HTR-8/SVneo (cell line): ENCODE measurements around the gene RAB40B.
"Not testable (repeated sequence)": the region's sequence is repeated elsewhere in the genome, so short reads cannot be mapped to it uniquely, and the experiment has no call there.

Experiments used
- DNase-seq: peaks from one replicate; pipeline ENCODE4 v3.0.0; 2011; ENCODE audit warnings: low spot score, mixed read lengths; ENCODE audit not compliant: insufficient read length
- FAIRE-seq: peaks from 2 replicates; lab custom pipeline; 2011; peaks lifted over from hg19 to GRCh38; lab: Jason Lieb, UNC

The RAB40B gene, protein sequence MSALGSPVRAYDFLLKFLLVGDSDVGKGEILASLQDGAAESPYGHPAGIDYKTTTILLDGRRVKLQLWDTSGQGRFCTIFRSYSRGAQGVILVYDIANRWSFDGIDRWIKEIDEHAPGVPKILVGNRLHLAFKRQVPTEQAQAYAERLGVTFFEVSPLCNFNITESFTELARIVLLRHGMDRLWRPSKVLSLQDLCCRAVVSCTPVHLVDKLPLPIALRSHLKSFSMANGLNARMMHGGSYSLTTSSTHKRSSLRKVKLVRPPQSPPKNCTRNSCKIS

GRCh38 chr17:82698065-82698973, at the start of gene RAB40B:
Gene RAB40B (minus strand): TSS chr17:82698698. CDS start chr17:82698596, 102 bp downstream.
- peak; percentile 99 for DNase-seq
- FAIRE-seq = peak; percentile 98

GRCh38 chr17:82745524-82745923, 47.0 kb upstream of the RAB40B start:
- FAIRE-seq (no peak), DNase-seq (no peak)

- FAIRE-seq, DNase-seq: not testable (repeated sequence)
These were observed 46.2 kb upstream of the RAB40B start for GRCh38 chr17:82744736-82745135.

- no peak for FAIRE-seq
- DNase-seq = no peak
These were observed 45.1 kb upstream of the RAB40B start for GRCh38 chr17:82743344-82744219.

DNA sequence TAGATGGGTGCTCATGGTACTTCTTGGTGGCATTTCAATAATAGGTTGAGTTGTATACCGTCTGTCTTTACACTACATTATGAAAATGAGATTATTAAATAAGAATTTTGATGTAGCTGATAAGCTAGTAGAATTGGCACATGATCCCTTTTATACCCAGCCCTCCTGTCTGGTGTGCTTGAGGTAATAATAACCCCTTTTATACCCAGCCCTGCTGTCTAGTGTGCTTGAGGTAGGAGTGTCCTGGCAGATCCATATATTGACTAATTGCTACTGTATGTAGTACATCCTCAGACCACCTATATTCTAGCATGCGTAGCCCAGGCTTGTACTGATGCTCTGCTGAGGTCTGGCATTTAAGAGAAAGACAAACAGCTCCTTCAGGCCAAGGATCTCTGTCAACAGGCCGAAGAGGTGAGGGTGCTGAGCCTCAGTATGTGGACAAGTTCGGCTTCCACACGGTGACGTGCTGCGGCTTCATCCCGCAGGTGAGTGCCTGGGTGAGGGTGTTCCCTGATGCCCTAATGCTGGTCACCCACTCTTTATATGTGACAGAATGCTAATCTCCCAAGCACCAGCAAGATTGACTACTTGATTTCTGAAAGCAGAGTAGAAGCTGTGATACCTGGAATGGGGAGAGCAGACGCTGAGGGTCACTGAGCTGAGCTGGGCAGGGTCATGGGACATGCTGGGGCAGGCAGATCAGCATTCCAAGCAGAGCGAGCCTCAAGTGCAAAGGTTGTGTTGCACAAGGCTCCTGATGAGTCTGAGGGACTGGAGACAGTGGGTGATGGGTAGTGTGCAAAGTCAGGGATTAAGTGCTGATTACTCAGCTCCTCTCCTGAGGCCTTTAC, 42.6 kb upstream of the RAB40B start:
- FAIRE-seq (no peak), DNase-seq (no peak)

DNA sequence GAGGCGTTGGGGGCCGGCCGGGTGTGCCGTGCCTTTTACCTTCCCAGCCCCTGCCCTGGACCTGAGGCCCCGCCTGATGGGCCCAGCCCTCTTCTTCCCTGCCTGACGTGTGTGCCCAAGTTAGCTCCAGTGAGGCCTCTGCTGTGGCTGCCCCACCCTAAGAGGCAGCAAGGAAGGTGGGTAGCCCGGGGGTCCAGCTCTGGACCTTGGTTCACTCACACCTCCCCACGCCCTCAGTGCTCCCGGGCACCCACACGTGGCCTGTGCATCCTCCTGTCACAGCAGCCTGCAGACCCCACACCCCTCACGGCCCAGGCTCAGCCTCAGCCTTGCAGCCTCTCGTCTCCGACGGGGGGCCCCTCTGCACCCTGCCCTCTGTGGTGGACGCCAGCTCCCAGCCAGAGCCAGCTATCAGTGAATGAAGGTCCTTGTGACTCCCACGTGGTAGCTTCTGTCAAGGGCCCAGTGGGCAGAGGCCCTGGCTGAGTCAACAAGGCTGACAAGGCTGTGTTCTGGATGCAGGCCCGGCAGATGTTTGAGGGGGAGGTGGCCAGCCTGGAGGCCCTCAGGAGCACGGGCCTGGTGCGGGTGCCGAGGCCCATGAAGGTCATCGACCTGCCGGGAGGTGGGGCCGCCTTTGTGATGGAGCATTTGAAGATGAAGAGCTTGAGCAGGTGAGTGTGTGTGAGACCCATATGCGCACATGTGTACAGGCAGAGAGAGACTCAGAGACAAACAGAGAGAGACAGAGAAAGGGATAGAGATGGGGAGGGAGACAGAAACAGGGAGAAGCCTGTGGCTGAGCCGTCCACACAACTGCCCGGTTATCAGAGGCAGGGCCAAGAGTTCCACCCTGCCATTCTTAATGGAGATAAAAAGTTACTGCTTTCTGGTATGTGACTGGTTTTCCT, 39.7 kb upstream of the RAB40B start:
- DNase-seq = no peak
- FAIRE-seq = no peak

- FAIRE-seq (no peak), DNase-seq (no peak)
These were observed 38.1 kb upstream of the RAB40B start for GRCh38 chr17:82736511-82737185.

DNA sequence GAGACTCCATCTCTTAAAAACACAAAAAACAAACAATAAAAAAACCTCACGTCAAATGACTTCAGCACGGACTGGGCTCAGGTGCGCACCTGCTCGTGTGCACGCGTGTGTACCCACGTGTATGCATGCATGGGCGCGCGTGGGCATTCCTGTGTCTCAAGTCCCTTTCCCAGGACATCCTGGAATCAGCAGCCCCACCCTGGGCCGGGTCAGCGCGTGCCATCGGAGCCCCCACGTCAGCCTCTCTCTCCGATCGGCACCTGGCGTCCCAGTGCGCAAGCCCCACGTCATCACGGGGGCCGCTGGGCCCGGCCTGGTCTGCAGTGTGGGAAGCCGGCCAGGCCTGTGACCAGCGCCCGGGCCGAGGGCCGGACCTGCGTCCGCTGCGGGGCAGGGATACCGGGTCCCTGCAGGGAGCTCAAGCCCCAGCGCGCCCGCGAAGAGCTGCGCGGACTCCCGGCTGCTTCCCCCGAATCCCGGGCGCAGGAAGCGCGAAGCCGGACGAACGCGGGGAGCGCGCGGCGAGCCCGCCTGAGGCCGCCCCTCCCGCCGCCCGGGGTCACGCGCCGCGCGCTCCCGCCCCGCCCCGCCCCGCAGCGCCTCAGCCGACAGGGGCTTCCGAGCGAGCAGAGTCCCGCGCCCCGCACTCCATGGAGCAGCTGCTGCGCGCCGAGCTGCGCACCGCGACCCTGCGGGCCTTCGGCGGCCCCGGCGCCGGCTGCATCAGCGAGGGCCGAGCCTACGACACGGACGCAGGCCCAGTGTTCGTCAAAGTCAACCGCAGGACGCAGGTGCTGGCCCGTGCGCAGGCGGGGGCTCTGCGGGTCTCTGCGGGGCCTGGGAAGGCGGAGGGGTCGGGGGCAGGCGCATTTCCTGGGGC, 36.7 kb upstream of the RAB40B start, which contains the start of gene FN3K:
FN3K (plus strand) TSS at position 629 of the 880 bp plus-strand sequence; CDS start at position 651, 22 bp downstream.
- peak; percentile 42 for FAIRE-seq
- DNase-seq = peak; percentile 57

DNA sequence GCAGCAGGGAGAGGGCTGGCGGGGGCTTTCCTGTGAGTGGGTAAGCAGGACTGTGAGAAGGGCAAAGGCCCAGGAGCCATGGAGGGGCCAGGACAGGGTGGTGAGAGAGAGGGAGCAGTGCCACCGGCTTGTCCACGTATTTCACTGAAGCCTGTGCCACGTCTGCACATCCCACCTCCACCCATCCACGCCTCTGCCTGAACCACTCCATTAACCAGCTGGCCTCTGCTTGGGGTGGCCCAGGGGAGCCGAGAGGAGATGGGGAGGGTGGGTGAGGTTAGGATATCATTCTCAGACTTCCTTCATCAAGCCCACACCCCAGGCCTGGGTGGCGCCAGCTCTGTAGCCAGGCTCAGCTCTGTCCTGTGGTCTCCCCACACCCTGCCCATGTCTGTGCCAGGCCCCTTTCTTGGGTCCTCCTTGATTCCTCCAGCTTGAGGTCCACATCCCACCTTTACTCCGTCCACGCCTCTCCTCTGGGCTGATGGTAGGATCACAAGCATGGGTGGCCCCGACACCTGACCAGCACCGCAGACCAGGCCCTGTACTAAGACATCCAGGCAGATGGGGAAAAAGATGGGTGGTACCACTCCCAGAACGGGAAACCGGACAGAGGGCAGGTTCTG, 33.7 kb upstream of the RAB40B start:
- no peak for DNase-seq
- no peak for FAIRE-seq

DNA sequence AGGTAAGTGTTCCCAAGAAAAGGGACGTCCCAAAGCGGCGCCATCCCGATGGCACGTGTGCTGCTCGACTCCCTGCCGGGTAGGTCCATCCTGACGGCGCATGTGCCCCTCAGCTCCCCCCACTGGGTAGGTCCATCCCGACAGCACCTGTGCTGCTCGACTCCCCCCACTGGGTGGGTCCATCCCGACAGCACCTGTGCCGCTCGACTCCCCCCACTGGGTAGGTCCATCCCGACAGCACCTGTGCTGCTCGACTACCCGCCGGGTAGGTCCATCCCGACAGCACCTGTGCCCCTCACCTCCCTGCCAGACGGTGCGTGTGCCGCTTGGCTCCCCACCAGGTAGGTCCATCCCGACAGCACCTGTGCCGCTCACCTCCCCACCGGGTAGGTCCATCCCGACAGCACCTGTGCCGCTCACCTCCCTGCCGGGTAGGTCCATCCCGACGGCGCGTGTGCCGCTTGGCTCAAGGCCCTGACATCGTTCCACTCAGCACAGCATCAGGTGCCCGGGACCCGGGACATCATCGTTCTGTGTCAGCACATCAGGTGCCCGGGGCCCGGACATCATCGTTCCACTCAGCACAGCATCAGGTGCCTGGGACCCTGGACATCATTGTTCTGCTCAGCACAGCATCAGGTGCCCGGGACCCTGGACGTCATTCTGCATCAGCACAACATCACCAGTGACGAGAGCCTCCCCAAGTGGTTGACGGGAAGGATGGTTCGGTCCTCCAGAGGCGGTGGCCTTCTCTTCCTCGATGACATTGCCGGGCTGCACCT, 31.2 kb upstream of the RAB40B start:
- no peak for FAIRE-seq

DNA sequence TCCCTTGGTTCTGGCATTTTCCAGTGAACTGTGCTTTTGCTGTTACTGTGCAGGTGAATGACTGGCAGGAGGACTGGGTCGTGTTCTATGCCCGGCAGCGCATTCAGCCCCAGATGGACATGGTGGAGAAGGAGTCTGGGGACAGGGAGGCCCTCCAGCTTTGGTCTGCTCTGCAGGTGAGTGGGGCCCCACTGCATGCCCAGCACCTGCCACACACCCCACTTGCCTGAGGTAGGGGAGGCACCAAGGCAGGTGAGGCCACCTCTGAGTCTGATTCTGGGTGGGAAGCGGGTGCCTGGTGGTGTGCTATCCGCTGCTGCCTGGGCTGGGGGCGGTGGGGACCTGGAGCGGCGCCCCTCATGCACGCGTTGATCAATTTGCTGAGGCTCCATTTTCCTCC, 27.9 kb upstream of the RAB40B start:
- FAIRE-seq (no peak), DNase-seq (no peak)

More for the DNA sequence above, 31.2 kb upstream of the RAB40B start:
- no peak for DNase-seq

GRCh38 chr17:82723169-82723807, 24.8 kb upstream of the RAB40B start:
- no peak for DNase-seq
- peak; percentile 98 for FAIRE-seq

DNA sequence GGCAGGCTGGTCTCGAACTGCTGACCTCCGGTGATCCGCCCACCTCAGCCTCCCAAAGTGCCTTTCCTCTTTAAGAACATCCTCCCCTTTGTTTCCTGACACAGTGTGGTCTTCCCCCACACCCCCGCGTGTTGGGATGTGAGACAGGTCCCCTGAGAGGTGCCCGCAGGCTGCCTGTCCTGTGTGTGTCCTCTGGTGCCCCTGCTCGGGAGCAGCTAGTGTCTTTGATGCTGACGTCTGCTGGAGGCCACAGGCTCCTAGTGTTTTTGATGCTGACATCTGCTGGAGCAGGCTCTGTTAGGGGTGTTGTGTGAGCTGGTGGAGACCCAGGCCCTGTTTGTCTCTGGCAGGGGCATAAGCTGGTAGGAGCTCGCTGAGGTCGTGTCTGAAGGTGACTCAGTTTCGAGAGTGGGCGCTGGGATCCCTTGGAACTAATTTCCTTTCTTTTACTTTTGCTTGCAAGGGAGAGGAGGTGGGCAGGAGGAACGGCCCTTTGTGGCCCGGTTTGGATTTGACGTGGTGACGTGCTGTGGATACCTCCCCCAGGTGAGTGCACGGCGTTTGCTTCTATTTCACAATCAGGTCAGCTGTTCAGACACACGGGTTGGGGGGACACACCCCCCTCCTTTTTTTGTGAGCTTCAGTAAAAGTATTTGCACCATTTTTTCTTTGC, 24.0 kb upstream of the RAB40B start:
- FAIRE-seq (no peak), DNase-seq (no peak)

- DNase-seq (no peak), FAIRE-seq (no peak)
These were observed 21.7 kb upstream of the RAB40B start for GRCh38 chr17:82720204-82720603.
